ENCODE data around the gene SSH2.
"Not testable (repeated sequence)": the region's sequence is repeated elsewhere in the genome, so short reads cannot be mapped to it uniquely, and the experiment has no call there.

SSH2 gene

GRCh38 chr17:29682987-29683386 lies 247.0 kb downstream of the SSH2 start:
- no peak for DNase-seq (ENCODE audit: low read depth, low spot score)
- no peak overlapping the region for H3K27ac ChIP-seq

- no peak for DNase-seq (ENCODE audit: low read depth, low spot score)
Measured at GRCh38 chr17:29682054-29682453, 248.0 kb downstream of the SSH2 start.

GRCh38 chr17:29677824-29678223 lies 252.2 kb downstream of the SSH2 start:
- no peak overlapping the region for H3K27ac ChIP-seq
- DNase-seq (ENCODE audit: low read depth, low spot score) = no peak

More at GRCh38 chr17:29682054-29682453, 248.0 kb downstream of the SSH2 start:
- H3K27ac ChIP-seq = no peak overlapping the region

GRCh38 chr17:29677221-29677791 lies 252.7 kb downstream of the SSH2 start:
- no peak overlapping the region for H3K27ac ChIP-seq
- no peak for DNase-seq (ENCODE audit: low read depth, low spot score)

GRCh38 chr17:29675961-29676360 lies 254.1 kb downstream of the SSH2 start:
- not testable (repeated sequence) for DNase-seq (ENCODE audit: low read depth, low spot score); H3K27ac ChIP-seq

GRCh38 chr17:29674281-29674680 lies 255.7 kb downstream of the SSH2 start:
- no peak overlapping the region for H3K27ac ChIP-seq

GRCh38 chr17:29671661-29672060 lies 258.4 kb downstream of the SSH2 start:
- H3K27ac ChIP-seq = no peak overlapping the region

More at GRCh38 chr17:29674281-29674680, 255.7 kb downstream of the SSH2 start:
- no peak for DNase-seq (ENCODE audit: low read depth, low spot score)

GRCh38 chr17:29669266-29669665 lies 260.8 kb downstream of the SSH2 start:
- DNase-seq (ENCODE audit: low read depth, low spot score) = no peak
- no peak overlapping the region for H3K27ac ChIP-seq

More at GRCh38 chr17:29671661-29672060, 258.4 kb downstream of the SSH2 start:
- no peak for DNase-seq (ENCODE audit: low read depth, low spot score)

GRCh38 chr17:29667969-29668368 lies 262.1 kb downstream of the SSH2 start:
- H3K27ac ChIP-seq = no peak overlapping the region
- no peak for DNase-seq (ENCODE audit: low read depth, low spot score)

- no peak for DNase-seq (ENCODE audit: low read depth, low spot score)
- peak overlapping the region; percentile 90 for H3K27ac ChIP-seq
Measured at GRCh38 chr17:29665481-29665810, 264.6 kb downstream of the SSH2 start.

- H3K27ac ChIP-seq = peak overlapping the region; percentile 90
- peak; percentile 64 for DNase-seq (ENCODE audit: low read depth, low spot score)
Measured at GRCh38 chr17:29664743-29665480, 265.1 kb downstream of the SSH2 start.

GRCh38 chr17:29663155-29663554 lies 266.9 kb downstream of the SSH2 start:
- no peak for DNase-seq (ENCODE audit: low read depth, low spot score)
- no peak overlapping the region for H3K27ac ChIP-seq

- DNase-seq (ENCODE audit: low read depth, low spot score) = no peak
- no peak overlapping the region for H3K27ac ChIP-seq
Measured at GRCh38 chr17:29661213-29661612, 268.8 kb downstream of the SSH2 start.

- no peak for DNase-seq (ENCODE audit: low read depth, low spot score)
- no peak overlapping the region for H3K27ac ChIP-seq
Measured at GRCh38 chr17:29659155-29659554, 270.9 kb downstream of the SSH2 start.

- no peak overlapping the region for H3K27ac ChIP-seq
- DNase-seq (ENCODE audit: low read depth, low spot score) = no peak
Measured at GRCh38 chr17:29655323-29655722, 274.7 kb downstream of the SSH2 start.

- DNase-seq (ENCODE audit: low read depth, low spot score) = no peak
- no peak overlapping the region for H3K27ac ChIP-seq
Measured at GRCh38 chr17:29653995-29654714, 275.9 kb downstream of the SSH2 start.

GRCh38 chr17:29652976-29653375 lies 277.1 kb downstream of the SSH2 start:
- no peak for DNase-seq (ENCODE audit: low read depth, low spot score)
- H3K27ac ChIP-seq = no peak overlapping the region

GRCh38 chr17:29651913-29652312 lies 278.1 kb downstream of the SSH2 start:
- not testable (repeated sequence) for DNase-seq (ENCODE audit: low read depth, low spot score); H3K27ac ChIP-seq

GRCh38 chr17:29650396-29650795 lies 279.6 kb downstream of the SSH2 start:
- no peak for DNase-seq (ENCODE audit: low read depth, low spot score)
- no peak overlapping the region for H3K27ac ChIP-seq

GRCh38 chr17:29649359-29649758 lies 280.7 kb downstream of the SSH2 start:
- no peak for DNase-seq (ENCODE audit: low read depth, low spot score)
- H3K27ac ChIP-seq = no peak overlapping the region

GRCh38 chr17:29648005-29648404 lies 282.0 kb downstream of the SSH2 start:
- no peak for DNase-seq (ENCODE audit: low read depth, low spot score)
- no peak overlapping the region for H3K27ac ChIP-seq

All from epithelial cell of prostate (primary cell).